IMR-90 (cell line): ENCODE measurements around the gene CADM1. TPM values are rescaled to one million over a fixed set of nuclear protein-coding genes. Genes with fewer than 3 reads are reported as not detected.

Experiments
- ATAC-seq: fragments of 200-7000 bp; cut with Tn5 transposase; 2 replicates; pipeline ENCODE4 v1.9.1; 2020; ENCODE audit warnings: low read depth, mild to moderate bottlenecking, moderate library complexity
- BruUV-seq: library from RNA; stranded (reverse); fragments of 400-500 nt; replicated peaks from 2 replicates; lab custom pipeline; 2021; lab: Mats Ljungman, UMichigan
- CTCF ChIA-PET: fragments of 300-600 bp; formaldehyde crosslinking; extraction: SDS; loops from one replicate; lab custom pipeline; 2021; ENCODE audit warnings: antibody characterized with exemption; lab: Yijun Ruan, JAX
- POLR2A ChIA-PET: fragments of 300-600 bp; sonication (Branson Sonifier 250); formaldehyde crosslinking; loops from one replicate; lab custom pipeline; 2022; ENCODE audit warnings: antibody characterized with exemption; ENCODE audit not compliant: unreplicated experiment; lab: Charles Lee
- DNase-seq: peaks from one replicate; pipeline ENCODE4 v3.0.0; 2013
- H2AFZ ChIP-seq: replicated peaks from 2 replicates; pipeline ENCODE3; 2013; ENCODE audit warnings: low read length, mild to moderate bottlenecking; ENCODE audit not compliant: poor library complexity
- H2AK5ac ChIP-seq: 2 replicates; pipeline ENCODE4 v1.6.1; 2013; ENCODE audit warnings: low read depth, low read length, inconsistent platforms
- H2AK9ac ChIP-seq: replicated peaks from 2 replicates; pipeline ENCODE3; 2013; ENCODE audit warnings: mild to moderate bottlenecking, low read depth, low read length, moderate library complexity; ENCODE audit not compliant: poor library complexity
- H2BK120ac ChIP-seq: 2 replicates; pipeline ENCODE4 v1.6.1; 2013; ENCODE audit warnings: low read depth, low read length, inconsistent platforms
- H2BK15ac ChIP-seq: 3 replicates; pipeline ENCODE4 v1.6.1; 2013; ENCODE audit warnings: low read depth, low read length, inconsistent platforms
- H2BK20ac ChIP-seq: 2 replicates; pipeline ENCODE4 v1.6.1; 2013; ENCODE audit warnings: low read depth, mild to moderate bottlenecking, inconsistent platforms, low read length, moderate library complexity
- H2BK5ac ChIP-seq: 2 replicates; pipeline ENCODE4 v1.6.1; 2013; ENCODE audit warnings: mild to moderate bottlenecking, low read depth, low read length, inconsistent platforms; ENCODE audit not compliant: poor library complexity, severe bottlenecking
- H3K14ac ChIP-seq: replicated peaks from 2 replicates; pipeline ENCODE4 v1.6.1; 2013; ENCODE audit warnings: low read depth, low read length, inconsistent platforms
- H3K18ac ChIP-seq: 2 replicates; pipeline ENCODE4 v1.6.1; 2013; ENCODE audit warnings: low read depth, low read length, control low read depth
- H3K23ac ChIP-seq: 2 replicates; pipeline ENCODE4 v1.6.1; 2013; ENCODE audit warnings: low read depth, low read length, inconsistent platforms
- H3K27ac ChIP-seq: 2 replicates; pipeline ENCODE4 v1.5.1; 2013; ENCODE audit warnings: mild to moderate bottlenecking, control low read depth, low read length; ENCODE audit not compliant: insufficient read depth
- H3K27me3 ChIP-seq: 2 replicates; pipeline ENCODE4 v1.6.1; 2013; ENCODE audit warnings: low read length; ENCODE audit not compliant: control insufficient read depth, insufficient read depth
- H3K36me3 ChIP-seq: 2 replicates; pipeline ENCODE4 v1.6.1; 2013; ENCODE audit warnings: low read length, mixed read lengths; ENCODE audit not compliant: control insufficient read depth, insufficient read depth
- H3K4ac ChIP-seq: 2 replicates; pipeline ENCODE4 v1.6.1; 2013; ENCODE audit warnings: low read depth, low read length, inconsistent platforms
- H3K4me1 ChIP-seq: 2 replicates; pipeline ENCODE4 v1.6.1; 2013; ENCODE audit warnings: low read length, mixed read lengths; ENCODE audit not compliant: control insufficient read depth, insufficient read depth
- H3K4me2 ChIP-seq: 2 replicates; pipeline ENCODE4 v1.6.1; 2013; ENCODE audit warnings: low read depth, mild to moderate bottlenecking, control low read depth, low read length, moderate library complexity
- H3K4me3 ChIP-seq: 2 replicates; pipeline ENCODE4 v1.5.1; 2013; ENCODE audit warnings: low read depth, mild to moderate bottlenecking, control low read depth, low read length, moderate library complexity; ENCODE audit not compliant: insufficient read depth
- H3K56ac ChIP-seq: 2 replicates; pipeline ENCODE4 v1.6.1; 2013; ENCODE audit warnings: low read length, inconsistent platforms; ENCODE audit not compliant: insufficient read depth; ENCODE audit errors: extremely low read depth
- H3K79me1 ChIP-seq, 2 experiments: 2 replicates each; pipeline ENCODE4 v1.6.1; 2013; ENCODE audit warnings: low read length in 2 of 2, inconsistent platforms in 1 of 2, low read depth in 1 of 2
- H3K9ac ChIP-seq: 2 replicates; pipeline ENCODE4 v1.6.1; 2013; ENCODE audit warnings: low read depth, low read length, control low read depth
- H3K9me1 ChIP-seq: 2 replicates; pipeline ENCODE4 v1.6.1; 2013; ENCODE audit warnings: low read length, inconsistent platforms; ENCODE audit not compliant: insufficient read depth
- H3K9me3 ChIP-seq: 2 replicates; pipeline ENCODE4 v1.6.1; 2013; ENCODE audit warnings: low read length; ENCODE audit not compliant: control insufficient read depth, insufficient read depth
- H4K20me1 ChIP-seq: 2 replicates; pipeline ENCODE4 v1.6.1; 2013; ENCODE audit warnings: low read length, inconsistent platforms; ENCODE audit not compliant: insufficient read depth
- H4K5ac ChIP-seq: 2 replicates; pipeline ENCODE4 v1.6.1; 2013; ENCODE audit warnings: mild to moderate bottlenecking, low read depth, low read length, control low read depth
- H4K8ac ChIP-seq, 2 experiments: 2 replicates each; pipeline ENCODE4 v1.6.1; 2013; ENCODE audit warnings: low read depth in 2 of 2, low read length in 2 of 2, control low read depth in 1 of 2, inconsistent platforms in 1 of 2
- H4K91ac ChIP-seq: 2 replicates; pipeline ENCODE4 v1.6.1; 2013; ENCODE audit warnings: low read depth, low read length, inconsistent platforms; ENCODE audit not compliant: insufficient read depth
- BHLHE40 ChIP-seq: fragments of 150-350 bp; IDR thresholded peaks from 2 replicates; pipeline ENCODE4 v1.6.1; 2016; ENCODE audit warnings: mild to moderate bottlenecking, low read depth, low read length
- CEBPB ChIP-seq: IDR thresholded peaks from 2 replicates; pipeline ENCODE4 v1.6.1; 2012; ENCODE audit warnings: low read depth, low read length, improper control_type of control experiment
- CHD1 ChIP-seq: IDR thresholded peaks from 2 replicates; pipeline ENCODE4 v1.6.1; 2012; ENCODE audit warnings: low read depth, low read length, improper control_type of control experiment
- ELK1 ChIP-seq: fragments of 150-350 bp; IDR thresholded peaks from 2 replicates; pipeline ENCODE4 v1.6.1; 2016; ENCODE audit warnings: low read depth, mild to moderate bottlenecking, low read length, moderate library complexity, borderline replicate concordance
- FOS ChIP-seq: fragments of 150-350 bp; IDR thresholded peaks from 2 replicates; pipeline ENCODE4 v1.6.1; 2016; ENCODE audit warnings: low read depth, low read length
- MAFK ChIP-seq: IDR thresholded peaks from 2 replicates; pipeline ENCODE4 v1.6.1; 2012; ENCODE audit warnings: low read depth, low read length, improper control_type of control experiment
- MAZ ChIP-seq: IDR thresholded peaks from 2 replicates; pipeline ENCODE4 v1.6.1; 2012; ENCODE audit warnings: low read depth, mild to moderate bottlenecking, low read length, improper control_type of control experiment, moderate library complexity, borderline replicate concordance
- MXI1 ChIP-seq: IDR thresholded peaks from 2 replicates; pipeline ENCODE4 v1.6.1; 2012; ENCODE audit warnings: low read depth, mild to moderate bottlenecking, low read length, moderate library complexity, borderline replicate concordance
- NFE2L2 ChIP-seq: fragments of 150-350 bp; IDR thresholded peaks from 2 replicates; pipeline ENCODE4 v1.6.1; 2016; ENCODE audit warnings: low read depth, mild to moderate bottlenecking, low read length
- POLR2A ChIP-seq: IDR thresholded peaks from 2 replicates; pipeline ENCODE4 v1.6.1; 2012; ENCODE audit warnings: mild to moderate bottlenecking, low read depth, low read length
- RAD21 ChIP-seq: IDR thresholded peaks from 2 replicates; pipeline ENCODE4 v1.6.1; 2012; ENCODE audit warnings: low read length, improper control_type of control experiment
- RCOR1 ChIP-seq: IDR thresholded peaks from 2 replicates; pipeline ENCODE4 v1.6.1; 2012; ENCODE audit warnings: mild to moderate bottlenecking, low read length, improper control_type of control experiment; ENCODE audit not compliant: insufficient replicate concordance
- RFX5 ChIP-seq: IDR thresholded peaks from 2 replicates; pipeline ENCODE4 v1.8.0; 2012; ENCODE audit warnings: low read depth, mild to moderate bottlenecking, low read length, moderate library complexity
- SMC3 ChIP-seq: fragments of 150-350 bp; IDR thresholded peaks from 2 replicates; pipeline ENCODE4 v1.6.1; 2016; ENCODE audit warnings: low read depth, mild to moderate bottlenecking, antibody characterized with exemption, low read length, moderate library complexity
- WGBS, 2 experiments: methylation state at CpG; one replicate each; pipeline versions ENCODE4 v1.1.5 to v1.1.7; 2013; ENCODE audit warnings: missing lambda C conversion rate in 2 of 2; ENCODE audit not compliant: insufficient read length in 1 of 2; ENCODE audit errors: extremely low coverage in 2 of 2; 5-methylcytosine and 5-hydroxymethylcytosine counted together
- dilution Hi-C: fragments of 300-500 bp; cut with HindIII; formaldehyde crosslinking; loops from one replicate; pipeline ENCODE4 v1.14.3; 2018; ENCODE audit warnings: low sequenced_read_pairs; ENCODE audit not compliant: unreplicated experiment
- in situ Hi-C: fragments of 300-500 bp; cut with MboI; formaldehyde crosslinking; loops from 3 replicates; pipeline ENCODE4 v1.14.3; 2019; ENCODE audit warnings: low sequenced_read_pairs, inconsistent platforms, mixed read lengths
- intact Hi-C: fragments of 100-400 bp; cut with micrococcal nuclease; formaldehyde crosslinking; loops from 2 replicates; pipeline ENCODE4 v1.10.0; 2022
- polyA plus RNA-seq, 3 experiments: library from polyadenylated mRNA; depleted of rRNA; stranded (reverse); fragments of >200 nt; gene quantifications; 2 replicates each; pipeline ENCODE4 v1.2.3, GENCODE V29; 2012; ENCODE audit warnings: low replicate concordance in 1 of 3
- total RNA-seq: library from RNA; depleted of rRNA; stranded (reverse); fragments of >200 nt; gene quantifications from 2 replicates; pipeline ENCODE4 v1.2.3, GENCODE V29; 2012
- TF ChIP-seq, protein P1 (sequence below): fragments of 150-350 bp; IDR thresholded peaks from 2 replicates; pipeline ENCODE4 v1.6.1; 2017; ENCODE audit warnings: mild to moderate bottlenecking, antibody characterized with exemption, low read length, low read depth
- TF ChIP-seq, protein P2 (sequence below): conservative IDR thresholded peaks from 2 replicates; pipeline ENCODE4 v1.5.1; 2012; ENCODE audit warnings: mild to moderate bottlenecking, low read depth, low read length, improper control_type of control experiment

The CADM1 gene
- total and polyA plus RNA-seq, 2 of the 4 experiments (the other 2 are of a cell fraction): 28.8 to 77.1 TPM

GRCh38 chr11:115159207-115159606, 345.0 kb downstream of the CADM1 start:
- Histone ChIP-seq H3K9me3 (no peaks in the 10 kb centered on the region), H3K4me2 (no peak overlapping the region), H2BK15ac (no peak overlapping the region), H2BK5ac (no peak overlapping the region), H4K91ac (no peak overlapping the region), H4K8ac (no peak overlapping the region), H2AK5ac (no peak overlapping the region), H2BK120ac (no peak overlapping the region), H3K18ac (no peak overlapping the region), H3K27me3 (peaks cover 19% of the 10 kb centered on the region), H2AK9ac (no peak overlapping the region), H3K9ac (no peak overlapping the region), H3K23ac (no peak overlapping the region), H4K20me1 (no peaks in the 10 kb centered on the region), H3K27ac (no peak overlapping the region), H3K56ac (no peak overlapping the region), H2AFZ (no peak overlapping the region), H3K4ac (no peak overlapping the region), H3K9me1 (no peaks in the 10 kb centered on the region), H3K79me1 (no peaks in the 10 kb centered on the region), H3K36me3 (no peaks in the 10 kb centered on the region), H3K14ac (no peak overlapping the region), H4K5ac (no peak overlapping the region), H2BK20ac (no peak overlapping the region), H3K4me1 (no peaks in the 10 kb centered on the region; the same call in 1 of the 2 replicates), H3K4me3 (no peak overlapping the region)
- intact Hi-C loops: no loop called here
- ATAC-seq (peak; percentile 19; the same call in 1 of the 2 replicates), DNase-seq (no peak)
- no peak for TF ChIP-seq FOS
- no peak for TF ChIP-seq MAFK
- no peak for TF ChIP-seq MAZ
- TF ChIP-seq, protein P1, sequence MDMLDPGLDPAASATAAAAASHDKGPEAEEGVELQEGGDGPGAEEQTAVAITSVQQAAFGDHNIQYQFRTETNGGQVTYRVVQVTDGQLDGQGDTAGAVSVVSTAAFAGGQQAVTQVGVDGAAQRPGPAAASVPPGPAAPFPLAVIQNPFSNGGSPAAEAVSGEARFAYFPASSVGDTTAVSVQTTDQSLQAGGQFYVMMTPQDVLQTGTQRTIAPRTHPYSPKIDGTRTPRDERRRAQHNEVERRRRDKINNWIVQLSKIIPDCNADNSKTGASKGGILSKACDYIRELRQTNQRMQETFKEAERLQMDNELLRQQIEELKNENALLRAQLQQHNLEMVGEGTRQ: no peak
- TF ChIP-seq ELK1: no peak
- TF ChIP-seq RCOR1: no peak
- no peak for TF ChIP-seq RAD21
- no peak for TF ChIP-seq NFE2L2
- TF ChIP-seq CHD1: no peak
- TF ChIP-seq RFX5: no peak
- no peak for TF ChIP-seq SMC3
- no peak for TF ChIP-seq MXI1
- TF ChIP-seq CEBPB: no peak
- TF ChIP-seq BHLHE40: no peak
- TF ChIP-seq, protein P2, sequence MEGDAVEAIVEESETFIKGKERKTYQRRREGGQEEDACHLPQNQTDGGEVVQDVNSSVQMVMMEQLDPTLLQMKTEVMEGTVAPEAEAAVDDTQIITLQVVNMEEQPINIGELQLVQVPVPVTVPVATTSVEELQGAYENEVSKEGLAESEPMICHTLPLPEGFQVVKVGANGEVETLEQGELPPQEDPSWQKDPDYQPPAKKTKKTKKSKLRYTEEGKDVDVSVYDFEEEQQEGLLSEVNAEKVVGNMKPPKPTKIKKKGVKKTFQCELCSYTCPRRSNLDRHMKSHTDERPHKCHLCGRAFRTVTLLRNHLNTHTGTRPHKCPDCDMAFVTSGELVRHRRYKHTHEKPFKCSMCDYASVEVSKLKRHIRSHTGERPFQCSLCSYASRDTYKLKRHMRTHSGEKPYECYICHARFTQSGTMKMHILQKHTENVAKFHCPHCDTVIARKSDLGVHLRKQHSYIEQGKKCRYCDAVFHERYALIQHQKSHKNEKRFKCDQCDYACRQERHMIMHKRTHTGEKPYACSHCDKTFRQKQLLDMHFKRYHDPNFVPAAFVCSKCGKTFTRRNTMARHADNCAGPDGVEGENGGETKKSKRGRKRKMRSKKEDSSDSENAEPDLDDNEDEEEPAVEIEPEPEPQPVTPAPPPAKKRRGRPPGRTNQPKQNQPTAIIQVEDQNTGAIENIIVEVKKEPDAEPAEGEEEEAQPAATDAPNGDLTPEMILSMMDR: no peak
- TF ChIP-seq POLR2A: no peak
- ChIA-PET CTCF (no interaction called here), POLR2A (no interaction called here)
- 38% methylated on average over 6 of the region's 9 CpGs; no CpG with 5 or more reads in 1 of the 2 experiments for WGBS, 2 experiments
- BruUV-seq: no TSS peak
- in situ Hi-C loops: no loop called here
- dilution Hi-C loops: no loop called here
